Keratinocyte (primary cell): ENCODE data around the gene PNMA1. TPM values are rescaled to one million over a fixed set of nuclear protein-coding genes. Genes with fewer than 3 reads are reported as not detected.
A peak's percentile ranks its signal among the peaks of the same experiment; 100 is the strongest.

Experiments used
- DNase-seq: peaks from one replicate; pipeline ENCODE4 v3.0.0-alpha.2; 2011; ENCODE audit warnings: low read depth, missing footprints, low spot score
- FAIRE-seq: peaks from 2 replicates; lab custom pipeline; 2011; peaks lifted over from hg19 to GRCh38; lab: Jason Lieb, UNC
- H2AFZ ChIP-seq: 2 replicates; pipeline ENCODE4 v1.6.0; 2012; ENCODE audit warnings: low read length, control low read depth, inconsistent platforms; ENCODE audit not compliant: control insufficient read depth
- H3K27ac ChIP-seq: 2 replicates; pipeline ENCODE4 v1.5.1; 2011; ENCODE audit warnings: low read length; ENCODE audit not compliant: control insufficient read depth, insufficient read depth
- H3K27me3 ChIP-seq: 3 replicates; pipeline ENCODE4 v1.6.0; 2011; ENCODE audit warnings: low read length; ENCODE audit not compliant: control insufficient read depth, insufficient read depth; ENCODE audit errors: extremely low read depth
- H3K36me3 ChIP-seq, 2 experiments: 2 replicates in 1 of 2; 3 replicates in 1 of 2; pipeline ENCODE4 v1.5.1; 2011; ENCODE audit warnings: low read length in 2 of 2, mild to moderate bottlenecking in 1 of 2; ENCODE audit not compliant: control insufficient read depth in 2 of 2, insufficient read depth in 2 of 2; ENCODE audit errors: extremely low read depth in 1 of 2
- H3K4me1 ChIP-seq: 3 replicates; pipeline ENCODE4 v1.5.1; 2011; ENCODE audit warnings: low read length; ENCODE audit not compliant: control insufficient read depth, insufficient read depth; ENCODE audit errors: extremely low read depth
- H3K4me2 ChIP-seq: 3 replicates; pipeline ENCODE4 v1.6.0; 2011; ENCODE audit warnings: low read depth, low read length; ENCODE audit not compliant: control insufficient read depth, insufficient read depth; ENCODE audit errors: extremely low read depth
- H3K4me3 ChIP-seq, 3 experiments: fragments of 200-600 bp in 1 of 3; sonication (generic) in 1 of 3; 2 replicates in 2 of 3; 3 replicates in 1 of 3; pipeline ENCODE4 v1.5.1; 2011 to 2016; ENCODE audit warnings: low read length in 3 of 3, mild to moderate bottlenecking in 3 of 3, control low read depth in 2 of 3, inconsistent platforms in 1 of 3, low read depth in 1 of 3, mixed read lengths in 1 of 3, mixed run types in 1 of 3, moderate library complexity in 1 of 3; ENCODE audit not compliant: control insufficient read depth in 2 of 3, insufficient read depth in 2 of 3; ENCODE audit errors: extremely low read depth in 1 of 3
- H3K79me2 ChIP-seq: 2 replicates; pipeline ENCODE4 v1.6.0; 2012; ENCODE audit warnings: low read length; ENCODE audit not compliant: control insufficient read depth, insufficient read depth
- H3K9ac ChIP-seq: 3 replicates; pipeline ENCODE4 v1.6.0; 2011; ENCODE audit warnings: low read length; ENCODE audit not compliant: control insufficient read depth, insufficient read depth; ENCODE audit errors: extremely low read depth
- H3K9me1 ChIP-seq: 3 replicates; pipeline ENCODE4 v1.6.0; 2011; ENCODE audit warnings: low read length; ENCODE audit not compliant: control insufficient read depth, insufficient read depth; ENCODE audit errors: extremely low read depth
- H3K9me3 ChIP-seq: 2 replicates; pipeline ENCODE4 v1.5.1; 2012; ENCODE audit warnings: low read depth, low read length; ENCODE audit not compliant: control insufficient read depth
- H4K20me1 ChIP-seq: 3 replicates; pipeline ENCODE4 v1.6.0; 2011; ENCODE audit warnings: low read length; ENCODE audit not compliant: control insufficient read depth, insufficient read depth; ENCODE audit errors: extremely low read depth
- EZH2 ChIP-seq: IDR thresholded peaks from one replicate; pipeline ENCODE4 v1.6.1; 2012; ENCODE audit warnings: inconsistent platforms, mild to moderate bottlenecking, low read length, moderate library complexity
- dilution Hi-C: fragments of 300-500 bp; cut with MboI; formaldehyde crosslinking; loops from one replicate; pipeline ENCODE4 v1.7.0; 2020; ENCODE audit warnings: low sequenced_read_pairs; ENCODE audit not compliant: extremely low pct_ligation_motif_present
- polyA plus RNA-seq, 5 experiments: library from polyadenylated mRNA; depleted of rRNA in 3 of 5; stranded (reverse) in 3 of 5; stranded (forward) in 1 of 5; unstranded in 1 of 5; fragments of >200 nt; gene quantifications; 1 replicate in 1 of 5; 2 replicates in 3 of 5; 3 replicates in 1 of 5; pipeline versions ENCODE4 v1.2.1 to v1.2.3, GENCODE V29; 2011 to 2012; ENCODE audit warnings: missing spikeins in 2 of 5, low read depth in 1 of 5, low replicate concordance in 1 of 5
- TF ChIP-seq, protein P1 (sequence below), 3 experiments: IDR thresholded peaks in 1 of 3; conservative IDR thresholded peaks in 1 of 3; optimal IDR thresholded peaks in 1 of 3; 2 replicates in 2 of 3; 3 replicates in 1 of 3; pipeline versions ENCODE3 to v1.5.1; 2011; ENCODE audit warnings: low read length in 3 of 3, mild to moderate bottlenecking in 3 of 3, moderate library complexity in 2 of 3, control low read depth in 1 of 3, inconsistent platforms in 1 of 3; ENCODE audit not compliant: insufficient read depth in 2 of 3; ENCODE audit errors: extremely low read depth in 1 of 3

Gene PNMA1
- polyA plus RNA-seq, 1 donor (not counting 4 experiments of a cell fraction or from before 2014, with no cell fraction given), result 8.2 TPM

- Histone ChIP-seq H3K9me3 (no peaks in the 10 kb centered on the region), H3K27ac (no peak overlapping the region), H3K4me1 (peaks cover 22% of the 10 kb centered on the region), H2AFZ (no peak overlapping the region), H3K27me3 (no peaks in the 10 kb centered on the region), H3K79me2 (peaks cover 27% of the 10 kb centered on the region), H3K4me3 (no peak overlapping the region), H3K4me2 (no peak overlapping the region), H3K9me1 (no peaks in the 10 kb centered on the region), H4K20me1 (no peaks in the 10 kb centered on the region), H3K36me3 (peaks cover 40 to 49% of the 10 kb centered on the region in 2 experiments), H3K9ac (no peak overlapping the region)
- no peak for DNase-seq
- TF ChIP-seq, protein P1, sequence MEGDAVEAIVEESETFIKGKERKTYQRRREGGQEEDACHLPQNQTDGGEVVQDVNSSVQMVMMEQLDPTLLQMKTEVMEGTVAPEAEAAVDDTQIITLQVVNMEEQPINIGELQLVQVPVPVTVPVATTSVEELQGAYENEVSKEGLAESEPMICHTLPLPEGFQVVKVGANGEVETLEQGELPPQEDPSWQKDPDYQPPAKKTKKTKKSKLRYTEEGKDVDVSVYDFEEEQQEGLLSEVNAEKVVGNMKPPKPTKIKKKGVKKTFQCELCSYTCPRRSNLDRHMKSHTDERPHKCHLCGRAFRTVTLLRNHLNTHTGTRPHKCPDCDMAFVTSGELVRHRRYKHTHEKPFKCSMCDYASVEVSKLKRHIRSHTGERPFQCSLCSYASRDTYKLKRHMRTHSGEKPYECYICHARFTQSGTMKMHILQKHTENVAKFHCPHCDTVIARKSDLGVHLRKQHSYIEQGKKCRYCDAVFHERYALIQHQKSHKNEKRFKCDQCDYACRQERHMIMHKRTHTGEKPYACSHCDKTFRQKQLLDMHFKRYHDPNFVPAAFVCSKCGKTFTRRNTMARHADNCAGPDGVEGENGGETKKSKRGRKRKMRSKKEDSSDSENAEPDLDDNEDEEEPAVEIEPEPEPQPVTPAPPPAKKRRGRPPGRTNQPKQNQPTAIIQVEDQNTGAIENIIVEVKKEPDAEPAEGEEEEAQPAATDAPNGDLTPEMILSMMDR (optimal IDR thresholded peaks at IDR 0.05 in 1 of 3, IDR thresholded peaks at IDR 0.05 in 1 of 3, conservative IDR thresholded peaks at IDR 0.05 in 1 of 3; ENCODE audit: extremely low read depth in 1 of 3, insufficient read depth in 2 of 3, low read length in 3 of 3), result peak; percentile 89 to 96 (median 96)
- no peak for TF ChIP-seq EZH2
- dilution Hi-C loops, result no loop called here
- FAIRE-seq, result peak; percentile 89
Measured at GRCh38 chr14:73728717-73729330, 14.6 kb upstream of the PNMA1 start.

- Histone ChIP-seq H4K20me1 (no peaks in the 10 kb centered on the region), H3K79me2 (peaks cover 25% of the 10 kb centered on the region), H3K4me1 (peaks cover 22% of the 10 kb centered on the region), H3K9ac (no peak overlapping the region), H3K9me3 (no peaks in the 10 kb centered on the region), H2AFZ (no peak overlapping the region), H3K27ac (no peak overlapping the region), H3K9me1 (no peaks in the 10 kb centered on the region), H3K4me2 (no peak overlapping the region), H3K36me3 (peaks cover 44 to 62% of the 10 kb centered on the region in 2 experiments), H3K4me3 (no peak overlapping the region), H3K27me3 (no peaks in the 10 kb centered on the region)
- dilution Hi-C loops, result no loop called here
- FAIRE-seq (no peak), DNase-seq (no peak)
- no peak for TF ChIP-seq EZH2
- TF ChIP-seq, protein P1 (optimal IDR thresholded peaks at IDR 0.05 in 1 of 3, IDR thresholded peaks at IDR 0.05 in 1 of 3, conservative IDR thresholded peaks at IDR 0.05 in 1 of 3; ENCODE audit: extremely low read depth in 1 of 3, insufficient read depth in 2 of 3, low read length in 3 of 3), result no peak
Measured at GRCh38 chr14:73727166-73727565, 13.0 kb upstream of the PNMA1 start.
